Fibroblast of lung (primary cell): ENCODE measurements around the gene SCN2A.

Experiments used
- CTCF ChIP-seq, 2 donors: IDR thresholded peaks in 1 of 2; conservative IDR thresholded peaks in 1 of 2; 1 replicate in 1 of 2; 2 replicates in 1 of 2; pipeline ENCODE4 v1.5.1; 2011 to 2012; ENCODE audit warnings: low read length in 2 of 2, control low read depth in 1 of 2, inconsistent platforms in 1 of 2, low read depth in 1 of 2, mild to moderate bottlenecking in 1 of 2
- EZH2 ChIP-seq: IDR thresholded peaks from 2 replicates; pipeline ENCODE4 v1.5.1; 2012; ENCODE audit warnings: low read length, control low read depth, mild to moderate bottlenecking; ENCODE audit errors: missing control alignments

- TF ChIP-seq CTCF (conservative IDR thresholded peaks at IDR 0.05 in 1 of 2, IDR thresholded peaks at IDR 0.05 in 1 of 2; ENCODE audit: low read depth in 1 of 2, low read length in 2 of 2) = peak; percentile 78 to 80
- no peak for TF ChIP-seq EZH2
These were observed 54.5 kb downstream of the SCN2A start for GRCh38 chr2:165293440-165294420.
